Neural cell (in vitro differentiated cells): ENCODE data around the gene RPL26.

ENCODE experiments used
- EP300 ChIP-seq: fragments of 450-650 bp; conservative IDR thresholded peaks from 2 replicates; pipeline ENCODE4 v1.6.1; 2014; ENCODE audit warnings: antibody characterized with exemption, mild to moderate bottlenecking, moderate library complexity; ENCODE audit not compliant: poor library complexity, severe bottlenecking
- EZH2 ChIP-seq: fragments of 200-600, 300-800 bp; shearing (Covaris generic), sonication (generic); IDR thresholded peaks from 2 replicates; pipeline ENCODE4 v1.6.1; 2014; ENCODE audit warnings: antibody characterized with exemption, low read length, borderline replicate concordance, mild to moderate bottlenecking; ENCODE audit not compliant: insufficient read depth, poor library complexity, severe bottlenecking
- MXI1 ChIP-seq: fragments of 450-650 bp; conservative IDR thresholded peaks from 2 replicates; pipeline ENCODE4 v1.6.1; 2014; ENCODE audit warnings: antibody characterized with exemption, mild to moderate bottlenecking; ENCODE audit not compliant: poor library complexity, severe bottlenecking
- POLR2AphosphoS5 ChIP-seq: IDR thresholded peaks from 2 replicates; pipeline ENCODE4 v1.6.1; 2012
- SMC3 ChIP-seq: fragments of 450-650 bp; conservative IDR thresholded peaks from 2 replicates; pipeline ENCODE4 v1.6.1; 2014; ENCODE audit warnings: antibody characterized with exemption, mild to moderate bottlenecking, moderate library complexity; ENCODE audit not compliant: poor library complexity
- TAF1 ChIP-seq: IDR thresholded peaks from 2 replicates; pipeline ENCODE4 v1.6.1; 2012; ENCODE audit warnings: low read depth
- TF ChIP-seq, protein P1 (sequence below): fragments of 450-650 bp; IDR thresholded peaks from 2 replicates; pipeline ENCODE4 v1.5.1; 2014; ENCODE audit warnings: antibody characterized with exemption, mild to moderate bottlenecking, moderate library complexity; ENCODE audit not compliant: poor library complexity, severe bottlenecking

GRCh38 chr17:8401107-8401506, 18.1 kb upstream of the RPL26 start:
- TF ChIP-seq, protein P1, sequence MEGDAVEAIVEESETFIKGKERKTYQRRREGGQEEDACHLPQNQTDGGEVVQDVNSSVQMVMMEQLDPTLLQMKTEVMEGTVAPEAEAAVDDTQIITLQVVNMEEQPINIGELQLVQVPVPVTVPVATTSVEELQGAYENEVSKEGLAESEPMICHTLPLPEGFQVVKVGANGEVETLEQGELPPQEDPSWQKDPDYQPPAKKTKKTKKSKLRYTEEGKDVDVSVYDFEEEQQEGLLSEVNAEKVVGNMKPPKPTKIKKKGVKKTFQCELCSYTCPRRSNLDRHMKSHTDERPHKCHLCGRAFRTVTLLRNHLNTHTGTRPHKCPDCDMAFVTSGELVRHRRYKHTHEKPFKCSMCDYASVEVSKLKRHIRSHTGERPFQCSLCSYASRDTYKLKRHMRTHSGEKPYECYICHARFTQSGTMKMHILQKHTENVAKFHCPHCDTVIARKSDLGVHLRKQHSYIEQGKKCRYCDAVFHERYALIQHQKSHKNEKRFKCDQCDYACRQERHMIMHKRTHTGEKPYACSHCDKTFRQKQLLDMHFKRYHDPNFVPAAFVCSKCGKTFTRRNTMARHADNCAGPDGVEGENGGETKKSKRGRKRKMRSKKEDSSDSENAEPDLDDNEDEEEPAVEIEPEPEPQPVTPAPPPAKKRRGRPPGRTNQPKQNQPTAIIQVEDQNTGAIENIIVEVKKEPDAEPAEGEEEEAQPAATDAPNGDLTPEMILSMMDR = no peak
- no peak for TF ChIP-seq POLR2AphosphoS5
- TF ChIP-seq MXI1 = no peak
- no peak for TF ChIP-seq TAF1
- no peak for TF ChIP-seq EZH2
- no peak for TF ChIP-seq SMC3
- no peak for TF ChIP-seq EP300
